ENCODE data around the gene C1orf232.

Gene C1orf232

DNA sequence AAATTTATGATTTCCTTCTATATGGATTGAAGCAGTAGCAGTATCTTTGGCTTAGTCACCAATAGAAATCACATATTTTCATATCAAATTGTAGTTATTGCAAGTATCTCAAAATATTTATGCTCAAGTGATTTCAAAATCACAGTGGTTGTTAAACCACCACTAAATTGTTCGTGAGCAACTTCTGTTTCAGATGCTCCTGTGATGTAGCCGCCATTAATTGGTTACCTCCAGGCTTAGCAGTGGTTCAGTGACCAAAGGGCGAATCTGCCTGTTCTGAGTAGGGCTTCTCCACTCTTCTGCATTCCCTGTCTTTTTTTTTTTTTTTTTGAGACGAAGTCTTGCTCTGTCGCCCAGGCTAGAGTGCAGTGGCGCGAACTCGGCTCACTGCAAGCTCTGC, 6.6 kb upstream of the C1orf232 start:
- DNase-seq: no peak

DNA sequence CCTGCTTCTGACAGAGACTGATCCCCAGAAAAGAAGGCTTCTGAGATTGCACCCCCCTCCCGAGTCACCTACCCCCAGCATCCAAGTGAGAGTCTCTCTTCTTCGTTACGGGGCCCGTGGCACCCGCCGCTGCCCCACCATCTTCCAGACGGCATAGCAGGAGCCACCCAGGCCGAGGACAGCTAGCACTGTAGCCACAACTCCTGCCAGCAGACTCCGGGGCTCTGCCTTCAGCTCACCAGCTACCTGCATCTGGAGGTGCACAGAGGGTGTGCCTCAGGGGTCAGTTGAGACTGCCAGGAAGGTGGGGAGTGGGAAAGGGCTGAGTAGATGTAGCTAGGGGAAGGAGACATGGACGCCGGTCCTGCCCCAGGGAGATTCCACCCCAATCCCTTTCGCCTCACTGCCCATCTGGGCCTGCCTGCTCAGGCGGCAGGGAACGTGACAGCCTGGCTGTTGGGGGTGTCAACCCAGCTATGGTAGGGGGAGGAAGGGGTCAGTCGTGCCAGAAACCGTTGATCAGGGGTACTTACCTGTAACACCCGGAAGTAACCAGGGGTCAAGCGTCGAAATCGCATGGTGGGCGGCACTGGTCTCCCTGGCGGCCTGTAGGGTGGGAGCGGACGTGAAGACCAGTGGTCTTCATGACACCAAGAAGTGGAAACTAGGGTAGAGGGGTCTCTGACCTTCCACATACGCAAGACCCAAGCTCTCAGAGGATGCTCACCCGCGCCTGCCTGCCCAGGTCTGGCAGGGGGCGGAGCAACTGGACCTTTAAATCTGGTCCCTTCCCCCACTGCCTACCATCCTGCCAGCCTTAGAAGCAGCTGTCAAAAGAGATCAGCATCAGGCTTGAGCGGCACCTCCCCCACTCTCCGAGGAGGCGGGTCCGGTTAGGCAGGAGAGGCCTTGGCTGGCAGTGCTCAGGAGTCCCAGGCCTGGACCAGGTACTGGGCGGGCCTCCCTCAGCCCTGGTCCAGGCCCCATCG, 2.6 kb upstream of the C1orf232 start, which contains the start of gene ZNF593OS:
TSS of gene ZNF593OS (minus strand) at position 749 of the 989 bp plus-strand sequence. CDS start at position 578, 171 bp downstream.
- no peak for DNase-seq

DNA sequence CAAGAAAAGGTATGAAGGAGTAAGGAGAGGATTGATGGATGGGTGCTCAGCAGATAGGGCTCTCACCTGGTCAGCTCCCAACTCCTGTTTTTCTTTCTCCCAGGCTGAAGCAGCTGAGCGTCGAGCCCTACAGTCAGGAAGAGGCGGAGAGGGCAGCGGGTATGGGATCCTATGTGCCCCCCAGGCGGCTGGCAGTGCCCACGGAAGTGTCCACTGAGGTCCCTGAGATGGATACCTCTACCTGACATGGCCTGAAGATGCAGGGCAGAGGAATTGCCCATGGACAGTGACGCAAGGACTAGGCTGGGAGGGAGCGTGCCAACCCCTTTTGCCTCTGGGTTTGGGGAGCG, 1.7 kb upstream of the C1orf232 start:
- no peak for DNase-seq

DNA sequence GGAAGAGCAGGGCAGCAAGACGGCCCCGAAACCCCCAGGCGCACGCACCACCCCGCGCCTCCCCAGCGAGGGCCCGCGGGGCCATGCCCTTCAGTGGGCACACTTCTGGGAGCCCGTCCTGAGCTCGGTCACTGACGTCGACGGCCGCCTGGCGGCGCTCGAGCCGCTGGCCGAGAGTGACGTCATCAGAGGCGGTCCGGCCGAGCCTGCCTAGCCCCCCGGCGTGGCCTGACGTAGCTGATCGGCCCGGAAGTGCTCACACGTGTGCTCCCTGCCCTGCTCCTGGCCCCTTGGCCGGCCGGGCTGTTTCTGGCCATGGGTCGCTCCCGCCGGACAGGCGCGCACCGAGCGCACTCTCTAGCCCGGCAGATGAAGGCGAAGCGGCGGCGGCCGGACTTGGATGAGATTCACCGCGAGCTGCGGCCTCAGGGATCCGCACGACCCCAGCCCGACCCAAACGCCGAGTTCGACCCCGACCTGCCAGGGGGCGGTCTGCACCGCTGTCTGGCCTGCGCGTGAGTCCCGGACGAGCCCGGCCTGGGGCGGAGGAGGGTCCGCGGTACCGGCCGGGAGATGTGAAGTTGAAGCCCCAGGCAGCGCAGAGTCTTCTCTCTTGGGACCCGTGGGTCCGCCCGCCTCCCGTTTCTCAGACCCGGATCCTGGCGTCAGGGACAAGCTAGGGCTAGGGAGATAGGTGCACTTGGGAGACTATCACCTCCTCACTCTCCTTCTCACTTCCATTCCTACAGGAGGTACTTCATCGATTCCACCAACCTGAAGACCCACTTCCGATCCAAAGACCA, 1.1 kb upstream of the C1orf232 start, which contains the start of gene ZNF593:
TSS of gene ZNF593 (plus strand) at position 240 of the 803 bp plus-strand sequence. CDS start at position 316, 76 bp downstream.
- DNase-seq: peak; percentile 90

DNA sequence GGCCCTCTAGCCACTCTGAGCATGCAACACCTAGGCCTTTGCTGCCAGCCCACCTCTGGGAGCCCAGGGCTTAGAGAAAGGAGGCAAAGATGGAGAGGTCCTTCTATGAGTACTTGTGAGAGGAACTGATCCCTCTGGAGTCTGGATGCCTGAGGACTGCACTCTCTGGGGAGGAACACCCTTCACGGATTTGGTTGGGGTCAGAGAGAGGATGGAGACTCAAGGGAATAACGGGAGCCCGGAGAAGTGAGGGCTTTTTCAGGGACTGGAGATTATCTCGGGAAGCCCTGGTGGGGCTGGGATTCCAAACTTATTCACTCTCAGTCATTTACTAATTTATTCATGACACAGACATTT, 413 bp upstream of the C1orf232 start:
- no peak for DNase-seq

DNA sequence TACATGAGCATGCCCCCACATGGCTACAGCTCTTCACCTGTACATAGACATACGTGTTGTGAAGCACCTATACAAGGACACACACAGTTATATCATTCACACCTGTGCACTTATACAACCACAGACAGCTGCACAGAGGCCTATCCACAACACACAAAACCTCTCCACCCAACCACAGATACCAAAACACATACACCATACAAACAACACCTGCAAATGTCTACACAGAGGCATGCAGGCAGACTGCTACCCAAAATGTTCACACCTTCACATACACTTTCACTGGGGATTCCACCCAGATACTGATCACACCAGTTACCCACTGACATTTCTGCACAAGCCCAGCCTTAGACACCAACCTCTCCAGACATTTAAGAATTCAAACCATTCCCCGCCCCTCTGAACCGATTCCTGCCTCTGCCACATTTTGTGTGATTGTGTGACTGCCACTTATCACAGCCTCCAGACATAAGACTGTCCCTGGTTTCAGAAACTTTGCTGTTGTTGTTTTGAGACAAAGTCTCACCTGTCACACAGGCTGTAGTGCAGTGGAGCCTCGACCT, 2.0 kb downstream of the C1orf232 start:
- DNase-seq: no peak

DNA sequence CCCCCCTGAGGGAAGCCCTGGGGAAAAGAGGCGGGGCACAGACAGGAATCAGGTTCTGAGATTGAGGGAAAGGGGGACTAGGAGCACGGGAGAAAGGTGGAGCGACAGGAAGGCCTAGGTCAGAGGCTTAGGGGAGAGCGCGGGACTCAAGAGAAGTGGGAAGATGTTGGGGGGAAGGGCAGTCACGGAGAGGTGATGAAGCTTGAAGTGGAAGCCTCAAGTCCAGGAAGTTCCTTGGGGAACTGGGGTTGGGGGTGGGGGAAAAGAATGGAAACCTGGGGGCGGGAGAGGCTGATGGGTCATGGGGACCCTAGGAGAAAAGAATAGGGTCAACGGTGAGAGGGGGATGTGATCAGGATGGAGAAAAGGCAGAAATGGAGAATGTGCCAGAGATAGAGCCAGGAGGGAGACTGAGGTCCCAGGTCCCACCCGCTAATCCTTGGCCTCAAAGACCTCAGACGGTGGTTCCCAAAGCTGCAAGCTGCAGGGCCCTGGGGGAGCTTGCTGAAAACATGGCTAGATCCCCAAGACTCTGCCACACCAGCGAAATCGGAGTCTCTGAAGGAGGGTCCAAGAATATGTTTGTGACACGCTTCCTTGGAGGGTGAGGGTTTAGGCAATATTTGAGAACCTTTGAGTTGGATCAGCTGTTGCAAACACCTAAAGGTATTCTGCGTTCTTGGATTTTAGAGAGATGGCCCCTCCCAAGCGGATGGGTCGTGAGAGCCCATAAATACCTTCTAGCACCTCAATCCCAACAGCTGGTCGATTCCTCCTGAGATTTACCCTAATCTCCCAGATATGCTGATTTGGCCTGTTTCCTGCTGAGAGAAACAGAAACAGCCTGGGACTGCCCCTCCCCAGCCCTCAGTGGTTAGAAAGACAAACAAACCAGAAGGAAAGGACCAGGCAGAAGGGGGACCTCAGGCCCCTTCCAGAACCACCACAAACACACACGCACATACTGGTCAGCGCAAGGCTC, 3.6 kb downstream of the C1orf232 start:
- no peak for DNase-seq

DNA sequence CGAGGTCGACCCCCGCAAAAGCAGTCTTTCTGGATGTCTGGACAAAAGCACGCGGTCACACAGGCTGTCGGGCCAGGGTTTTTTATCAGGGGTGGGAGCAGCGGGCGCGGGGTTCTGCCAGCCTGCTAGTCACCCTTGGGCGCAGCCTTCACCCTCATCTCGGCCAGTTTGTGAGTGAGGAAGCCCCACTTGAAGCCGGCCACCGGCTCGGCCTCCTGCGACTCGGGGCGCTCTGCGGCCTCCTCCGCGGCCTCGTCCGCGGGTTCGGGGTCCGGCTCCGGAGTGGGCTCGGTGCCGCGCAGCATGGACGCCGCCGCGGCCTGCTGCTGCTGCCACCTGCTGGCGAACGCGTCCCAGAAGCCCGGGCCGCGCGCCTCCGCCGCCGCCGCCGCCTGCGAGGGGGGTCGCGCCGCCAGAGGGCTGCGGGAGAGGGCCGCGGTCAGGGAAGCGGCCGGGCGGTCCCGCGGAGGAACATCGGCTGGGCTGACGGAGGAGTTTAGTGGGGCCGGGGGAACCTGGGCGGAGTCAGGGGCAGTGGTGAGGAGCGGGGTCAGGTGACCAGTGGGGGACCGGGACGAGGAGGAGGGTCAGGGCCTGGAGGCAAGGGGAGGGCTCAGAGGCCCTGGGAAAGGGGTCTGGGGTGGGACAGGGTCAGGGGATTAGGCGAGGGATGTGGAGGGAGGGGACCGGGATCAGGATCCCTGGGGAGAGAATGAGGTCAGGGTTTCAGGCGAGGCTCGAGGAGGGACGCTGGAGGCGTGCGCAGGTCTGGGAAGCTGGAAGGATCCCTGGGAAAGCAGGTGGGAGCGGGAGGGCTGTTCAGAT, 4.5 kb downstream of the C1orf232 start:
- DNase-seq: peak; percentile 24

DNA sequence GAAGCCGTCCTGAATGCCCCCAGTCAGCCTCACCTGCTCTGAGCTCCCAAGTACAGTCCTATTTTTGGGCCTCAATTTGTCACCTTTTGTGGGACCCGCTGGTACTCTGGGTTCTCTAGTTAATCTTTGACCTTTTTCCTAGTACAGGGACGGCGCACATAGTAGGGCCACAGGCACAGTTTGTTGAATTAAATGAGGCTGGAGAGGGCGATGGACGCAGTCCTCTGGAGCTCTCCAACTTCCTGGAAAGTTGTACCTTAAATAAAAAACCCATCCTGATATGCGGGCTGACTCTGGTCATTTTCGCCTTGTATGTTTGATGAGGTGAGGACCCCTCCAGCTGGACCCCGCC, 5.1 kb downstream of the C1orf232 start:
- no peak for DNase-seq

DNA sequence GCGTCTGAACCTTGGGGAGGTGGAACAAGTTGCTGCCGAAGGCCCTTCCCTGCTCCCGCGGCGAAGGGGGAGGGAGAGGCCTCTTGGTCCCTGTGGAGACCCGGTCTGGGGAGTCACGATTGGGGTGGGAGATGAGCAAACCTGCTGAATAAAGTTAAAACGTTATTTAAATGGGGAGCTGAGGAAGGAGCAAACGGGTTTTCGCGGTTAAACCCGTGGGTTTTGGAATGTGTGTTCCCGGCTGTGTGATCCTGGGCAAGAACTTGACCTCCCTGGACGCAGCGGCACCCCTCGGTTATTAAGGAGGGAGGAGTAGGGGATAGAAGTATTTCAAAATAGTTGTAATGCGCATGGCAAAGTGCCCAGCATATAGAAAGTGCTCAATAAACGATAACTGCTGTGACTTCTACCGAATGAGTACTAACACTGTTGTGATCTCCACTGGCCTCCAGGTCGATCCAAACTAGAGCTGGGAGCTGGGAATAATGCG, 6.5 kb downstream of the C1orf232 start:
- no peak for DNase-seq

DNA sequence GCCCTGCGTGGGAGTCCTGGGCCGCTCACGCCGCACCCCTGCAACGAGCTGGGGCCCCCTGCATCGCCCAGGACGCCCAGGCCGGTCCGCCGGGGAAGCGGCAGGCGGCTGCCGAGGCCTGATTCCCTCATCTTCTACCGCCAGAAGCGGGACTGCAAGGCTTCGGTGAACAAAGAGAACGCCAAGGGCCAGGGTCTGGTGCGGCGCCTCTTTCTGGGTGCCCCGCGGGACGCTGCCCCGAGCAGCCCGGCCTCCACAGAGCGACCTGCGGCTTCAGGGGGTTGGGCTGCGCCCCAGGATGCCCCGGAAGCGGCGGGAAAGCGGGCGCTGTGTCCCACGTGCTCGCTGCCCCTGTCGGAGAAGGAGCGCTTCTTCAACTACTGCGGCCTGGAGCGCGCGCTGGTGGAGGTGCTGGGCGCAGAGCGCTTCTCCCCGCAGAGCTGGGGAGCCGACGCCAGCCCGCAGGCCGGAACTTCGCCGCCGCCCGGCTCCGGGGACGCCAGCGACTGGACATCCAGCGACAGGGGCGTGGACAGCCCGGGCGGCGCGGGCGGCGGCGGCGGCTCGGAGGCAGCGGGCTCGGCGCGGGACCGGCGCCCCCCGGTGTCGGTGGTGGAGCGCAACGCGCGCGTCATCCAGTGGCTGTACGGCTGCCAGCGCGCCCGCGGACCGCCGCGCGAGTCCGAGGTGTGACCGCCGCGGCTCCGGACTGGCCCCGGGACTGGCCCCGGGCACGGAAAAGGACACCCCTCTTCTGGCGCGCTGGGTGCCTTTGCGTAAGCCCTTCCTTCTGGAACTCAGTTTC, 7.1 kb downstream of the C1orf232 start:
- peak; percentile 36 for DNase-seq

DNA sequence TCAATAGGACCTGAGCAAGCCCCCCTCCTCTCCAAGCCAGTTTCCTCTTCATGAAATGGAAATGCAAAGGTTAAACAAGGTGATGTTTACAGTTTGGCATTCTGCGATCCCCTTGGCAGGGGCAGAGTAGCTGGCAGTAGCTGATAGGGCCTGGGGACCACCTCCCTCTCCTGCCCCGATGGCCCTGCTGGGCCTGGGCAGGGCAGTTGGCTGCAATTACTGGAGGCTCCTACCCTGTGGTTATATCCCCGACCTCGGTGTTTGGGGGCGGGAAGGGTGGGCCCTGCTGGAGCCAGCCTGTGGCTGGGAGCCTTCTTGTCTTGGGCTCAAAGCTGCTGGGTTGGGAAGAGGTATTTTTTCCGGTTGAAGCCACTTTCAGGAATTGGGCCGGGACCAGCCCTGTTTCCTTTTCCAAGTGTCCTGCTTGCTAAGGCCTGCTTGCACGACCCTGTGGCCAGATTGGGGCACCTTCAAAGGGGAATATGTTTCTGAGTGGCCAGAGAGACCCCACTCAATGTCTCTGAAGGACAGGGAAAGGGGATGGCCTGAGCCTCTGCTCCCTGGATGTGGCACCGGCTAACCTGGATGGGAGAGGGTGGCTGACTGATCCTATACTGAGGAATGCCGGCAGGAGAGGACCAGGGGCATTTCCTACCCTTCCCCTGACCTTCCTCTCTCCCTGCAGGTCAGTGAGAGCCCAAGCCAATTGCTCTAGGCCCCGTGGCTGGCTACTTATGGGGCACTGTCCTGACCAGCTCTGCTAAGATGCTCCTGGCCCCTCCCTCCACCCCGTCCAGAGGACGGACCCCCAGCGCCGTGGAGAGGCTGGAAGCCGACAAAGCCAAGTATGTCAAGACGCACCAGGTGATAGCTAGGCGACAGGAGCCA, 8.0 kb downstream of the C1orf232 start:
- no peak for DNase-seq

DNA sequence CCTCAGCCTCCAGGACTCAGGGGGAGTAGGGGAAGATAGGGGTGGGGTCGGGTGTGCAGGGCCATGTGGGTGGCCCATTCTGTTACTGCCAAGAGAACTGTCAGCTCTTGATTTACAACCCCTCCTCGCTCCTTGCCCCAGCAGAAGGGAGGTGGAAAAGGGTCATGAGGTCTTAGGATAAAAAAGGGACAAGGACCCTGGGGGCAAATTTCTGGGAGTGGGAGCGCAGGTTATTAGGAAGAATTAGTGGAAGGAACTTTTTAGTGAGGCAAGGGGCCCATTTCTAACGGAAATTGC, 9.1 kb downstream of the C1orf232 start:
- DNase-seq: no peak

DNA sequence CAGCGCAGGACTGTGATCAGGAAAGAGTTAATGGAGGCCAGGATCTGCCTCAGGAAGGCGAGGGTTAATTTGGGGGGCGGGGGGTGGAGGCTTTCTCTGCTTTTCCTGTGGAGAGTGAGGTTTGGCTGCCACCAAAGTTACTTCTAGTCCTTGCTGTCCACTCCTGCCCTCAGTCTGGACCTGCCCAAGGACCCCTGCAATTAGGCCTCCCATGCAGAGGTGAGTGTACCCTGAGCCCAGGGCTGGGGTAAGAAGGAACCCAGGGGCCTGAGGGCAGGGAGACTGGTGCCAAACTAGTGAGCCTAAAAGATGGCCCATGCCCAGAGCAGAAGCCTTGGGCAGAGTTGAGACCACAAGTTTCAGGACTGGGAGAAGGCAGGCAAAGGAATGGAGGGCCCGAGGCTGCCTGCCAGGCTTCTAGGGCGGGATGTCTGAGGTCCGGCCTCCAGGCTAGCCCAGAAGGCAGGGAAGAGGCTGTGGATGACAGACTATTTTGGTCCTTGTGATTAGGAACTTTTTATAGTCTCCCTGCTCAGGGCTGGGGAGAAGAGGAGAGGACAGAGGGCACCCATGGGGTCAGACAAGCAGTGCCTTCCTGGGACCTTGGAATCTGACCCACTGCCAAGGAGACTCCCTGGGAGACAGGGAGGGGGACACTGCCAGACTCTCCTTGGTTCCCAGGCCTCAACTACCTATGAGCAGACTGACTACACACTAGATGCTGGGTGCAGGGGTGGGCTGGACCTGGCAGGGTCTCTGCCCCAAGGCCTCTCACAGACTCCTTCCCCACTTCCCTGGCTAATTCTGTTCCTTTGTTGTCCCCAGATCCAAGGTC, 9.6 kb downstream of the C1orf232 start, which contains the start of gene FAM110D:
TSS of gene FAM110D (plus strand) at position 172 of the 835 bp plus-strand sequence. CDS start 2,213 bp downstream, outside the sequence.
- no peak for DNase-seq

DNA sequence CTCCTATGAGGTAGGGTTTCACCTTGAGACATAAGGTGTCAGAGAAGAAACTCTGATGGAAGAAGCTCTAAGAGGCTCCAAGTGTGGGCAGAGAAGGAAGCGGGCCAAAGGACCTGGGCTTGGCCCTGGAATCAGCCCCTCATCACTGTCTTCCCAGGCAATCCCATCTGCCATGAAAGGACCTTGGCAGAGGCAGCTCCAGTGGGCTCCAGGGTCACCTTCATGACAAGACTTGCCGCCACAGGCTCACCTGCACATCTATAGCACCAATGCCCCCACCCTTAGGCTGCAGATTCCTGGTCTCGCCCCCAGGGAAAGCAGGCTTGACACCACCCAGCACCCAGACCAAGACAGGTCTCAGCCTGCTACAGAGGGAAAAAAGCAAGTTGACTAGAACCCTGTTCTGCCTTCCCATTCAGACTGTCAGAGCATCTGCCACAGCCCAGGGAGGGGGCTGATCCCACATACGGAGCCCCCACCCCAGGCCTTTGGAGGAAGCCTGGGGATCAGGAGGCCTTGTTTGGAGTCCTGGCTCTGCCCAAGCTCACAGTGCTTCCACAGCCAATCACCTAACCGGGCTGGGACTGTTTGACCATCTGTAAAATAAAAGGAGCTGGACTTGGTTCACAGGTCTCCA, 10.4 kb downstream of the C1orf232 start:
- DNase-seq: no peak

DNA sequence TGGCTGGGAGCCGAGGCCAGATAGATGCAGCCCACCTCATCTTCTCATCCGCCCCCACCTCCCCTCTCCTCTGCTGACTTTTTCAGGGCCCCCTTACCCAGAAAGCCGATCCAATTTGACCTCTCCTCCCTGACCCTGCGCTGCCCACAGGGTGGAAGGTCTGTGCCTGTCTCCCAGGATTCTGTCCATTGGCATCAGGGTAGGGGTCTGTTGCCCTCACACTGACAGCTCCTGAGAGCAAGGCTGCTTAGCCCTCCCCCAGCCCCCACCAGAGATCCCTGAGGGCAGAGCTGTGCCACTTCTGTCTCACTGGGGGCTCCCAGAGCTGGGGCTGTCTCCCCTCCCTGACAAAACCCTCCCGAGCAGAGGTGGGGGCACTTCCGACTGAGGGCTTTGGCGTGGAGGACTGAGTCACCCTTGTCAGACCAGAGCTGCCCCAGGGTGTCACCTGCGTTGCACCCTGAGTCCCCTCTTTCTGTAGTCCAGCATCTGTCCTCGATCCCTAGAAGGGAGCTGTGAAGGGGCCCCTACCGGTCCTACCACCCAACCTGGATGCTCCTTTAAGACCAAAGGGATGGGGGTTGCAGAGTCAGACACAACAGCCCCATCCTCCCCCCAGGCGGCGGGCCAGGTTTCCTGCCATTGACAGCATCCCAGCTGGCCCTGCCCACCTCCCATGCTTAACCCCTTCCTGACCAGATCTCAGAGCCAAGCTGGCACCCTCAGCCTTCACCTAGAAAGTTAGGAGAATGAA, 12.3 kb downstream of the C1orf232 start:
- no peak for DNase-seq
